Iris pigment epithelial cell (primary cell): ENCODE data around the gene COL13A1.
A peak's percentile ranks its signal among the peaks of the same experiment; 100 is the strongest.

Experiments used
- DNase-seq: peaks from one replicate; pipeline ENCODE4 v3.0.0-alpha.2; 2011; ENCODE audit warnings: low read depth

COL13A1 gene

DNA sequence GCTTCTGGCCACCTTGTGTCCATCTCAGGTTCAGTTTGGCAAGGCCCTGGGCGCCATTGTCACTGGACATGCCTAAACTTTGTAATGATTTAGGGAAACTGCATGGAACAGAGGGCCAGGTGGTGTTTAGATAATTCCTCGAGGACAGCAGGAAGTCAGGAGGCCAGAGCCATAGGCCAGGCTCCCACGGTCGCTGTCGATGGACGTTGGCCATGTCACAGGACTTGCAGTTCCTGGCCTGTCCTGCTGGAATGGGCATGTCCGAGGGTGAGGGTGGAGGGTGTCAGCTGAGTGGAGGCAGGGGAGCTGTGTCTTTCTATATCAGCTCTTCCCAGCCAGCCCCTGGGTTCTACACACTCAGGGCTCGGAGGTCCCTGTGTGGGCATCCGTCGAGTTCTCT, 143.1 kb downstream of the COL13A1 start:
- DNase-seq: no peak

DNA sequence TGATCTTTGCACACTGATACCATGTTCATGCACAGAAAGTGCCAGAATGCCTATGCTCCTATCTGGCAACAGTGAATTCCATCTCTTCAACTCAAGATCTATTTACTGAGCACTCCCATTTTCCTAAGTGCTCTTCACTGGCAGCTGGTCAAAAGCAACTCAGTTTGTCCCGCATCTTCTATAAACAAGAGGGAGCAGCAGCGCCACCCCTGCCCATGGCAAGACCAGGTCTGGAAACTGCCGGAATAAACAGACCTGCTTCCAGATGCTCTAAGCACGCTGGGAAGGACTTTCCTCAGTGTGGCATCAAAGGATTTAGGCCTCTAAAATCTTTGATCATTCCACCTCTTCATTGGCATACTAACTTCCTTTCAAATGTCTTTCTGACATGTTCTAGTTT, 146.6 kb downstream of the COL13A1 start:
- no peak for DNase-seq

DNA sequence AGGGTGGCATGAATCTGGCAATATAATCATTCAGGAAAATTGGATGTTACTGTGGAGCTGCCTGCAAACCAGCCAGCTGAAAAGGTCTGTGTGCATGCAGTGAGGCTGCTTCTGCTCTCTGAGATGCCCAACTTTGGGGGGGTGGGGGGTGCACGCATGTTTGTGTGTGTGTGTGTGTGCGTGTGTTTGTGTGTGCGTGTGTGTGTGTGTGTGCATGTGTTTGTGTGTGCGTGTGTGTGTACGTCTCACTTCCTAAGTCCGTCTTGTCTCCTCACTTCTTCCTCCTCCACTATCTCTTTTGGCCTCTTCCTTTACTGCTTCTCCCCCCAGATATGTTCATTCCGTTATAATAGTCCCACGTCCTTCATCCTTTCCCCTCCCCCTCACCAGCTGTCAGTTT, 148.1 kb downstream of the COL13A1 start:
- no peak for DNase-seq

DNA sequence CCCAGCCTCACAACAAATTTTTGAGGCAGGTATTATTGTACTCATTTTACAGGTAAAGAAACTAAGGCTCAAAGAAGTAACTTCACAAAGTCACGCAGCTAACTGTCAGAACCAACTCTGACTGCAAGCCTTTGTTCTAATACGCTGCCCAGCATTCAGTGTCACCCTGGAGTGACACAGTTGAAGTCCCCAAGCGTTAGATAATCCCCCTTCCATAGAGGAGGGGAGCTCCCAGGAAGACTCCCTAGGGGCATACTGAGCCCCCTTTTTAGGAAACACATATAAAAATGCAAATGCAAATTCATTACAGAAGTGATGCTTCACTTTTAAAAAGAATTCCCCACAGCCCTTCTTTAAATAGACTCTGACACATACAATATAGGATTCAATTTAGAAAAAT, 150.0 kb downstream of the COL13A1 start:
- DNase-seq: no peak

DNA sequence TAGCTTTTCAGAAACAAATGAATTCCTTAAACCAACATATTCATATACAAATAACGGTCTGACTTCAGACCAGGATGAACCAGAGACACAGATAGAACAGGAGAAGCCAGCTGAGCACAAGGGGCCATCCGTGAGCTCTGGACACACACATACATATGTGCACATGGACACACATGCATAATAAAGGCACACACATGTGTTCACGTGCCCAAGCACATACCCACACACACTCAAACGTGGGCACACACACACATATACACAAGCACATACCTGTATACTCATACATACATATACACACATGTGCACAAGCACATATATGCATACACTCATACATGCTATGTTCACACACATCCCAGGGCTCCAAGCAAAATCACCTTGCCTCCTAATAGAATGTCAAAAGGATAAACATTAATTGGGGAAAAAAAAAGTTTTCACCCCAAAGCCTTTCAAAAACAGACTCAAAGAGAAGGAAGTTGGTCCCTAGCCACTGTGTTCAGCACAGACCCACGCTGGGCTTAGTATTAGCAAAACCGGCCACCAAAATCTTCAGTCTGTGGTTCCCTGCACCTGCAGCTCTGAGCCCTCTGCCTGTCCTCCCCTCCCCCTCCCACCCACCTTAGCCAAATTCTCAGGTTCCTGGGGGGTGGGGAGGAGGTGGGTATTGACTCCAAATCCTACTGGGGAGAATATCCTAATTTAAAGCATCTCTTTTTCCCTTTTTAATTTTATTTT, 150.5 kb downstream of the COL13A1 start:
- DNase-seq: no peak

DNA sequence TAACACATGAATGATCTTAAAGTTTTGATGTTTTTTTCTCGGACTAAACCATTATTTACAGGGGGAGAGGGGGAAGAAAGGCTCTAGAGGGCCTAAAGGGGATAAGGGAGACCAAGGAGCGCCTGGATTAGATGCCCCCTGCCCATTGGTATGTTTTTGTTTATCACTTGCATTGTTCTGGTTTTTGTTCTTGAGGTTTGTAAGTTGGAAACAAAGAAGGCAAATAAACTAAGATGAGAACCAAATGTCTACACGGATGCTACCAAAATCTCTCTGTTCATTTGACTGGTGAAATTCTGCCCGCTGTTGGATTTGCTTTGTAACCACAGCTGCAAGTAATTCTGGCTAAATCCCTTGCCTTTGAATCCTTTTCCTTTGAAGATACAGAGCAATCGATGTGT, 151.1 kb downstream of the COL13A1 start:
- peak; percentile 18 for DNase-seq

DNA sequence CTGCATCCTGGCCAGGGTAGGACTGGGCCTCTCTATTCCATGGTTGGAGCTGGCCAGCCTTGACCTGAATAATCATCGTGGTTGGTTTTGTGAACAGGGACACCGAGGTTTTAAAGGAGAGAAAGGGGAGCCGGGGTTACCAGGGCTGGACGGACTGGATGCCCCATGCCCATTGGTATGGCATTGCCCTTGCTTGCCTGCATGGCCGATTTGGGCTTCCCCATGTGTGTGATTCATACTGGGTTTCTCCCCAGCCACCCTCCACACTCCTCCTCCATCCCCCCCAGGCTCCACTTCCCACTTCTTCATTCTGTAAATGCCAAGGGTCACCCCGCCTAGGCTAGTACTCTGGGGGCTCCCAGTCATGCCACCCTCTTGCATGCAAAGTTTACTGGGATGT, 152.1 kb downstream of the COL13A1 start:
- DNase-seq: no peak

DNA sequence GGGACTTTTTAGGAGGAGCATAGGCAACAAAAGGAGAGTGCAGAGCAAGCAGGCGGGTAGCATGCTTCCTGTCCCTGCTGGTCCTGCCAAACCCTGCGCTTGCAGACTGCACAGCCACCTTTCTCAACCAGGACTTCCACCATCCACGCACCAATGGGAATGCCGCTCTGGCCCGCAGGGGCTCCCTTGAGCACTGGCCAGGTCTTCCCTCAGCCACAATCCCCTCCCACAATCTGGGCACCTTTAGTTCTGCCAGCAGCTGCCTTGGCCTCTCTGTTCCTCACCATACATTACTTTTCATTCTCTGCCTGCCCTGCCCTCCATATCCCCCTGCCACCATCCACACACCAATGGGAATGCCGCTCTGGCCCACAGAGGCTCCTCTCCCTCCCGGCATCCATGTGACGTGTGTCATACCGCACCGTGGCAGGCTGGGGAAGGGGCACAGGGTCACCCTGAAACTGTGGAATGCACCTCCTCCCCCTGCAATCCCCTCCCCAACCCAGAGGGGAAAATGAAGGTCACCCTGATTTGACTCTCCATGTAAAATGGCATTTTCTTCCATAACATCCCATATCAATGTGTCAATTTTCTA, 153.6 kb downstream of the COL13A1 start:
- no peak for DNase-seq

DNA sequence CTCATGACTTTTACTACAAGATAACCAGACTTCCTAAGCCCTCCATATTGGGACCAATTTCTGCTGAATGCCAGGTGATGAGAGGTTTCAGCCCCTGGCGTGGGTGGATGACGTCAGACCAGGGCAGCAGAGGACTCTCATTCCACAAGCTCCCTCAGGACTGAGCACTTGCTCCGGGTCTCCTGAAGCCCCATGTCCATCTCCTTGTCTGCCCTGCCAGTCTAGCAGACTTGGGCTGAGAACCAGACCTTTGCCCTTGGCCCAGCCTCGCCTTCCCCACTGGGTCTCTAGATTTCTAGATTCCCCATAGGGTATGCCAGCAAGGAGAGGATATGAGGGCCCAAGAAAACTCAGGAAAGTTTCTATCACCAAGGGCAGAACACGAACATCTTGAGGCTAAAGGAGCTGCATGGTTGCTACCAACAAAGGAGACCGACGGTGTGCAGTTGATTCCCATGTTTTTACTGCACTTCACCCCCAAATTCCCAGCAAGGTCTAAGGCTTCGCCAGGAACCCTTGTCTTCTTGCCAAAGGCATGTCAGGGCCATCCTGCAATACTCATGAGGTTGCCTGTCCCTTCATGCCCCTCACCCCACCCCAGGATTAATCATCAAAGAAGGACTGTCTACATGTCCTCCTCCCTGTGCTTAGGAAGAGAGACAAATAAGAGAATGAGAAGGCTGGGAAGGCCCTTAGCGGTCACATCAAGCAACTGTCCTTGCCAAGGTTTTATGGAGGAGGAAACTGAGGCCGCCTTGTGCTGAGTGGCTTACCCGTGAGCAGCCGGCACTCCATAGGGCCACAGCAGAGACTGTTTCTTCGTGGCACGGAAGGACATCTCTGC, 154.4 kb downstream of the COL13A1 start:
- no peak for DNase-seq

DNA sequence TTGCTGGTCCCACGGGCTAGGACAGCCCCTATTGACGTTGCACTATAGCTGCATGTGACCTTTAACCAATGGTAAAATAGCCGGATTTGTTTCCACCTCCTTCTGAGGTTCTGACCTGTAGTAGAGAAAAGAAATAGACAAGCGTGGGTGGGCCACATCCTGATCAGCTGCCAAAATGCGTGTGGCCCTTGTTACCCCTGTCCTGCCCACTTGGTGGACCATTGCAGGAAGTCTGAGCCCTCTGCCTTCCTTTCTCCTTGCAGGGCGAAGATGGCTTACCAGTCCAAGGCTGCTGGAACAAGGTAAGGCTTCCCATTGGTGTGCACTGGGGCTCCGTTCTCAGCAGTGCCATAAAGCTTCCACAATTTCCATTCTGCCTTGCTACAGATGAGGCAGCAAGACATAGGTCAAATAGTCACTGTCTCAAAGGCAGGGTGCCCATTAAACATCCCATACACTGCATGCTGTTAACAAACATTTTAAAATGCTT, 155.1 kb downstream of the COL13A1 start:
- no peak for DNase-seq

DNA sequence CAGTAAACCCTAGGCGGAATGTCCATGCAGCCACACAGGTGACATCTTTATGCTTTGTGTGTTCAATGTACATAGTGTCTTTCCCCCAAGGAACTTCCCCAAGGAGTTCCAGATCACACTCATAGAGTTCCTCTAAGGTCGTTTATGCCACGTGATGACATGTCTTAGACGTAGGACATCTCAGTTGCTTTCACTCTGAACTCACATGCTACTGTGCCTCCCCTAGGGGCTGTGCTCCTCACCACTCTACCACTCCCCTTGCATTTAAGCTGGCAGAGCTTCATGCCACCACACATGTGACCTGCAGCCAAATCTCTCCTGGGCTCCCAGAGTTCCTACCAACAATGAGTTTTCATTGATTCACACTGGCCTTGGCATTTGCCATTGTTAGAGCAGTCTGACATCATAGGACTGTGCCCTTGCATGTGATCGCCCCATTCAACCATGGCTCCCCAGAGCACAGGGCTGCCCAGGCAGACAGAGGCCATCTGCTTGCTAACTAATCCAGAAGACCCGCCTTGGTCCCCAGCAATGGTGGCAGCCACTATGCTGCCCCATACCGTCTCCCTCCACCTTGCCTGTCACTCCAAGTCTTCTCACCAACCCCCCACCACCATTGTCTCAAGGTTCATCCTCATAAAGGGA, 155.7 kb downstream of the COL13A1 start:
- DNase-seq: no peak

DNA sequence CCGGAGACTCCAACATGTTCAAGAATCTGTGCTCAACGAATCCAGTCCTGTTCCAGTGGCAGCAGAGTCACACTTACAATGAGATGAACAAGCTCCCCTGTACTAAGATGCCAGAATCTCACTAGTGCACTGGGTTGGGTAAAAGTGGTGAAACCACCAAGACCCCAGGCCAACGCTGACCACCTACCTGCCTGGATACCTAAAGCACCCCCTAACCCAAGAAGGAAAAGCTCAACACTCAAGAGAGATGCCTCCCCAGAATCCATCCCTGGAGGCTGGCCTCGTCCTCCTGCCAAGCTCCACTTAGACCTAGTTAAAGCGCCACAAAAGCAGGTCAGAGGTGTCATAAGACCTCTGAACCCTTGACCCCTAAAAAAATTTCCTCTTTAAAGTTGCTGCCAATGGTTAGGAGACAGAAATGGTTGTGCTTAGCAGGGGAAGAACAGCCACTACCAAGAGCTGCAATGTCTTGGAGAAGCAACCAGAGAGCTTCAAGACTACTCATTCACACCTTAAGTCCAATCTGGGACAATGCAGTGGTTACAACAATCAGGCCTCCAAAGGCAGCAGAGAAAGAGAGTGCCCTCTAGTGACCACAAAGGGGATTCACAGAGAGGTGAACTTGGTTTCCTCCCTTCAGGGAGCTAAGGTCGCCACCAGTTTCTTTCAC, 156.3 kb downstream of the COL13A1 start:
- peak; percentile 55 for DNase-seq

DNA sequence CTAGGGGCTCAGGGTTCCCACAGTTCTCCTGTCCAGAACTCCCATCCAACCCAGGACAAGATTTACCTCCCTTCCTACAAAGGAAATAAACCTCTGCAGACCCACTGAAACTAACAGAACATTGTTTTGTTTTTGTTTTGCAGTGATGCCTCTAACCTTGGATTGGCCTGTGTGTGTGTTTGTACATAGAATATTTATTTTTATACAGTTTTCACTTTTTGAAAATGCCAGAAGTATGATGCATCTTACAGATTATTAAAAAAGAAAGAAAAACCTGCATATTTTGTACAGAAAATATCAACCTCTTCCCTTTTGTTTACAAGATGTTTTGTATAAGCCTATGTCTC, 156.8 kb downstream of the COL13A1 start:
- no peak for DNase-seq

DNA sequence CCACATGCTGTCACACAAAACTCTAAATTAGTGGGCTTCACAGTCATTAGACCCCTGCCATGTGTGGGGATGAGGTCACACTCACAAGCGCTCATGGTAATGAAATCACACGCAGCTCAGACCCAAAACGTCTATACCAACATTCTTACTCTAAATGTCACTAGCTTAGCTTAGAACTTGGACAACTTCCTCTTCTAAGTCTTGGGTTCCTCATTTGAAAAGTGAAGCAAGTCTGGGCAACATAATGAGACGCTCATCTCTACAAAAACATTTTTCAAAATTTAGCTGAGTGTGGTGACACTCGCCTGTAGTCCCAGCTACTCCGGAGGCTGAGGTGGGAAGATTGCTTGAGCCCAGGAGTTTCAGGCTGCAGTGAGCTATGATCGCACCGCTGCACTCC, 158.2 kb downstream of the COL13A1 start:
- DNase-seq: no peak

DNA sequence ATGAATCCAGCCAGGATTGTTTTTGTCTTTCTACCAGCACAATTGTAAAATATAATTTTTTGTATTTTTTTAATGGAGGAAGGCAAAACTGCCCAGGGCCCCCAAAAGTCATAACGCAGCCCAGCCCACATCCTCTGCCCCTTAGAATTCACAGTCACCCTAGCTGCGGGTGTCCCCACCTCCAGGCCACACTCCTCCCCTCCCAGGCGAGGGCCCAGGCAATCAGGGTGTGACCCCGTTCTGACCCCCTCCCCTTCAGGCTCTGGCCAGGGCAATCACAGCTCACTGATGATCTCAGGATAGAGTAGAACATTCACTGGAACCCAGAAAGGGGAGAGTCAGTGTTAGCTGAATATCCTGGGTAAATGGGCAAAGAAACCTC, 158.9 kb downstream of the COL13A1 start:
- no peak for DNase-seq

DNA sequence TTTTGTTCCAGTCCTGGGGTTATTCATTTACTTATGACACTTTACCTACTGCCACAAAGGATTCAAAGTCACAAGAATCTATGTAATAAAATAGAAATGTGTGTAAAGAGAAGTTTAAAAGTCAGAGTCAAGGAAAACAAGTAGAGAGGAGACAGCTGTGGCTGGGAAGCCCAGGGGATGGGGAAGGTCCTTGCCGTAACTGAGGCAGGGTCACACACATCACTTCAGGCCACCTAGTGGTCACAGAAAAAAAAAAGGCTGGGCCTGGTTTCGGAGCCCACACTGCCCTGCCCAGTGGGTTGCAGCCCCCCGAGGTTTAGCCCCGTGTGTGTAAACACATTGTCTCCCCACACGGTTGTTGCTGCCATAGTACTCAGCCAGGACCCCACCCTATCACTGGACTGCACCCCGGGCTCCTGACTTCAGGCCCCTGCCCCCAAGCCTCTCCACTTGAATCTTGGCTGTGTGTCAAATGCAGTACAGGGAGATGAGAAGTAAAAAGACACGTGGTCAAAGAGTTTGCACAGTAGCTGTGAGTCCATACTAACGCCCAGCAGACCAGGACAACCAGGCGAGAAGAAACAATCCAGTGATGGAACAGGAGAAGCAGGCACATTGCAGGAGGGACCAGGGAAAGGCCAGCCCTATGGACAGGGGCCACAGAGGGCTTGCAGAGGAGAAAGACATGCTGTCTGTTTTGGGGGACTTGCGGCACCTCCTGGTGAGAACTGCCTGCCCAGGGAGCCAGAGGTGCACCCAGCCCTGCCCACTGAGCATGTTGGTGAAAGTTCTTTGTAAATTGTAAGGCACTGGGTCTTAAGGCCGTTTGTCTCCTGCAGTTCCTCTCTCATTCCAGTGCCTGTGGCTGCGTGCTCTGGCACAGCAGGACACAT, 159.5 kb downstream of the COL13A1 start:
- DNase-seq: peak; percentile 45

DNA sequence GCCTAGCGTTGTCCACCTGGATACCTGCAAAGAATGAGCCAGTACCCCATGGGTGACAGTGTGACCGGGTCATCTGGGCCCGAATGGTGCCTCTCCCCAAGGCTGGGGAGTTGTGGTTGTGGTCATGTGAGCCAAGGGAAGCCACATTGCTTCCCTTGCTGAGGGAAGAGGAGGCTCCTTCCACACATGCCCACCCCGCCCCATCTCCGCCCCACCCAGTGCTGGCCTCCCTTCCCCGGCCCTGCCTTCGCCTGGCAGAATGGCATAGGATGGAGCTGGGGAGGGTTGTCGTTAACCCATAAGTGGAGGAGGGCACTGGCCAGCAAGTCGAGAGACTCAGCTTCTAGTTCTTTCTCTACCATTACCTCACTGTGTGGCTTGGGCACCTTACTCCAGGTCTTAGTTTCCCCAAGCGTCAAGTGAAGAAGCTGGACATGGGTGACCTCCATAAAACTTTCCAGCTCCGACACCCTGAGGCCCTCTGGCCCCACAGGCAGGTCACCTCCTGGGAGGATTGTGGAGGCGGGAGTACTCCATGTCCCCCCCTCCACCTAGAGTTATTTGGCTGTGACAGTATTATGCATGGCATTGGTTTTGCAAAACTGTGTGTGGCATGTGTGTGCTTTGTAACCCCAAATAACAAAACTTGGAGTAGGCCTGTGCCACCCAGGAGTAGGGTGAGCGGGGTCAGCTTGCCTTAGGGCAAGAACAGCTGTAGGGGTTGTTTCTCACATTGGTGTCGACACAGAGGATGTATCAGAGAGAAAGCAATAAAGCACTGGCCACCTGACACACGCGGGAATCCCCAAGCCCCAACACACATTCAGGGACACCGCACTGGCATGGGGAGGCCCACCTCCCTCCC, 160.4 kb downstream of the COL13A1 start:
- no peak for DNase-seq

DNA sequence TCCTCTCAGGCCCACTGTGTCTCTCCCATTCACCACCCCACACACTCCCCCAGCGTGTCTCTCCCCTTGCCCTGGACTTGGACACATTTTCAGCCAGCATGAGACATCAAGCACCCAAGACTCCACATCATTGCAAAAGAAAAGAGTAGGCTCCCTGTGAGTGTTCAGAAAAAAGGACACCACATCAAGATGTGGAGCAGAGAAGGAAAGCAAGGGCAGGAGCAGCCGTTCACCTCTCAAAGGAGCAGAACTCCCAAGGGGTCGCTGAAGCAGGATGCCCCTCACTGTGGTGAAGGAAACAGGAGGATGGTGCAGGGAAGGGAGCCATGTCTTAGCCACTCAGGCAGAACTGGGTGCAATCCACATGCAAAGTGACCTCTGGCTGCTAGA, 161.0 kb downstream of the COL13A1 start:
- no peak for DNase-seq

DNA sequence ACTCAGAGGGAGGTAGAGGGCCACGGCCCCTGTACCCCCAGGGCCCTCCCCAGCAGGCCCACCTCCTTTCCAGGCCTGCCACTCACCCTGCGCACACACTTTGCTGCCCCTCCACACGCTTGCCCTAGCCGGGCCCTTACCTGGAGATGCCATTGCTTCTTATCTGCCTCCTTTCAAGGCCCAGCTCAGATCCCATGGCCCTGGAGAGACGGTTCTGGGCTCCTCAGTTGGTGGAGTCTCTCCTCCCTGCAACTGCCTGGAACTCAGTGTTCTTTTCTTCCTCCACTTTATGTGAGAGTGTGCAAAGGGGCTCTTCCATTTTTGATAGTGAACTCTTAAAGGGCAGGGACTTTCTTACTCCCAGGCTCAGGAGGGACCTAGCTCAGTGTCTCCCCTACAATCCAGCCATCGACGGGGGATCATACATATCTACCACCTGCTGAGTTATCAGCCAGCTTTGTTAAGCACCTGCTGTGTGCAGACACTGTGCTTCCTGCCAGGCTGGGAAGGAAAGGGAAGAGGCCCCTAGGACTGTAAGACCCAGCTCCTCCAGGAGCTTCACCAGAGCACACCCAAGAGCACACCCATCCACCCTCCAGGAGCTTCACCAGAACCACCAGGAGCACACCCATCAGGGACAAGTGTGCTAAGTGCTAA, 161.6 kb downstream of the COL13A1 start:
- no peak for DNase-seq
